Esophagus muscularis mucosa (tissue), 4 donors: Measurements from ENCODE around the gene C16orf96. TPM values are rescaled to one million over a fixed set of nuclear protein-coding genes. Genes with fewer than 3 reads are reported as not detected.

Source experiments
- DNase-seq: peaks from one replicate; pipeline ENCODE4 v3.0.0-alpha.2; 2017; ENCODE audit errors: extremely low spot score
- H3K27ac ChIP-seq, 4 donors: fragments of 200-600 bp; sonication (generic); replicated peaks in 1 of 4; 1 replicate in 3 of 4; 2 replicates in 1 of 4; pipeline ENCODE4 v1.5.1; 2016 to 2019; ENCODE audit warnings: mild to moderate bottlenecking in 1 of 4
- H3K27me3 ChIP-seq, 4 donors: fragments of 200-600 bp; sonication (generic); one replicate each; pipeline versions ENCODE4 v1.5.1 to v1.6.0; 2016 to 2019
- H3K36me3 ChIP-seq, 4 donors: fragments of 200-600 bp; sonication (generic); one replicate each; pipeline ENCODE4 v1.5.1; 2016 to 2019
- H3K4me1 ChIP-seq, 4 donors: fragments of 200-600 bp; sonication (generic); one replicate each; pipeline ENCODE4 v1.5.1; 2016 to 2019
- H3K4me3 ChIP-seq, 4 donors: fragments of 200-600 bp; sonication (generic); 1 replicate in 2 of 4; 2 replicates in 2 of 4; pipeline ENCODE4 v1.5.1; 2016 to 2019; ENCODE audit warnings: mild to moderate bottlenecking in 4 of 4, moderate library complexity in 1 of 4
- H3K9me3 ChIP-seq, 4 donors: fragments of 200-600 bp; sonication (generic); 1 replicate in 3 of 4; 2 replicates in 1 of 4; pipeline ENCODE4 v1.5.1; 2016 to 2019
- EP300 ChIP-seq: sonication (generic); formaldehyde crosslinking; IDR thresholded peaks from one replicate; pipeline ENCODE4 v1.6.1; 2017; ENCODE audit warnings: antibody characterized with exemption
- POLR2A ChIP-seq: fragments of 450-650 bp; IDR thresholded peaks from one replicate; pipeline ENCODE4 v1.6.1; 2017; ENCODE audit warnings: antibody characterized with exemption, moderate library complexity, mild to moderate bottlenecking, low read depth
- POLR2AphosphoS5 ChIP-seq, 2 donors: sonication (generic); formaldehyde crosslinking; IDR thresholded peaks; one replicate each; pipeline ENCODE4 v1.6.1; 2017; ENCODE audit warnings: antibody characterized with exemption in 2 of 2
- WGBS: methylation state at CpG from one replicate; pipeline ENCODE4 v1.1.5; 2018; 5-methylcytosine and 5-hydroxymethylcytosine counted together
- intact Hi-C: fragments of 100-400 bp; cut with DNase I; formaldehyde crosslinking; loops from one replicate; pipeline ENCODE4 v1.15.1; 2023
- total RNA-seq, 4 donors: library from RNA; depleted of rRNA; stranded (reverse); fragments of >200 nt; gene quantifications; one replicate each; pipeline versions ENCODE4 v1.1.0 to v1.2.1, GENCODE V29; 2016
- TF ChIP-seq, protein P1 (sequence below), 3 experiments: fragments of 200-600 bp in 2 of 3; fragments of 450-650 bp in 1 of 3; sonication (generic) in 2 of 3; IDR thresholded peaks; one replicate each; pipeline ENCODE4 v1.5.1; 2017 to 2019; ENCODE audit warnings: antibody characterized with exemption in 3 of 3, mild to moderate bottlenecking in 2 of 3, moderate library complexity in 1 of 3

C16orf96 gene
- total RNA-seq, 4 donors from 2014 or later: not detected

DNA sequence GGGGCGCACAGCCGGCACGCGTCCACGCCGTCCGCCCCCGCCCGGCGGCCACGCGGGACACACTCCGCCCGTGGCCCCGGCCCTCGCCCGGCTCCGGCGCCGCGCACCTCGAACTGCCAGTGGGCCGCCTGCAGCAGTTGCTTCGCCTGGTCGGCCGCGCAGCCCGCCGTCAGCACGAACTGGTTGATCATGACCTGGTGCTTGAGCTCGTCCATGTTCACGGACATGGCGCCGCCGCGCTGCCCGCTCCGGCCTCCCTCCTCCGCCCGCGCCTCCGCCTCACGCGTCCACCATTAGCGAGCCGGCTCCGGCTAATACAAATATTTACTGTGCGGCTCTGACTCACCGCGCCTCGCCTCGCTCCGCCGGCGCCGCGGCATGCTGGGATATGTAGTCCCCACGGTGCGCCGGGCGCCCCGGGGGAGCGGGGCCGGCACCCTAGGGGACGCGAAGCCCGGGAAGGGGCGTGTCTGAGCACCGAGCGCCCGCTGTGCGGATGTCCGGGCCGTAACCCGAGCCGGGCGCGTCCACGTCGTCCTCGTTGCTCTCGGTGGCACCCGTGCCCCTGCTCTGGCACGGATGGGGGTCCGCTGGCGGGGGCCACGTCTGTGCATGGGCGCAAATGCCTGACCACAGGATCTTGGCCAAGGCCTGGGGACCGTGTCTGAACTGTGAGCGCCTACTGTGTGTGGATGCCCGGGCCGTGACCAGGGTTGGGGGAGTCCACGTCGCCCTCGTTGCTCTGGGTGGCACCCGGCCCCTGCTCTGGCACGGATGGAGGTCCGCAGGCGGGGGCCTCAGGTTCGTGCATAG is 58.6 kb downstream of the C16orf96 start, which contains the start of gene UBALD1:
Gene UBALD1 (minus strand): TSS at position 318 of the 813 bp plus-strand sequence. CDS start 91 bp downstream, at position 227.
- peaks cover 0 to 7% (median 2%) of the 10 kb centered on the region in 4 donors for H3K36me3 ChIP-seq
- 0% methylated on average over 24 of the region's 100 CpGs for WGBS
- H3K4me1 ChIP-seq: peaks cover 56 to 84% (median 79%) of the 10 kb centered on the region in 4 donors
- peak; percentile 93 for TF ChIP-seq POLR2A
- no peak for TF ChIP-seq EP300
- TF ChIP-seq POLR2AphosphoS5 (IDR thresholded peaks at IDR 0.05): peak; percentile 99 to 100
- TF ChIP-seq, protein P1, sequence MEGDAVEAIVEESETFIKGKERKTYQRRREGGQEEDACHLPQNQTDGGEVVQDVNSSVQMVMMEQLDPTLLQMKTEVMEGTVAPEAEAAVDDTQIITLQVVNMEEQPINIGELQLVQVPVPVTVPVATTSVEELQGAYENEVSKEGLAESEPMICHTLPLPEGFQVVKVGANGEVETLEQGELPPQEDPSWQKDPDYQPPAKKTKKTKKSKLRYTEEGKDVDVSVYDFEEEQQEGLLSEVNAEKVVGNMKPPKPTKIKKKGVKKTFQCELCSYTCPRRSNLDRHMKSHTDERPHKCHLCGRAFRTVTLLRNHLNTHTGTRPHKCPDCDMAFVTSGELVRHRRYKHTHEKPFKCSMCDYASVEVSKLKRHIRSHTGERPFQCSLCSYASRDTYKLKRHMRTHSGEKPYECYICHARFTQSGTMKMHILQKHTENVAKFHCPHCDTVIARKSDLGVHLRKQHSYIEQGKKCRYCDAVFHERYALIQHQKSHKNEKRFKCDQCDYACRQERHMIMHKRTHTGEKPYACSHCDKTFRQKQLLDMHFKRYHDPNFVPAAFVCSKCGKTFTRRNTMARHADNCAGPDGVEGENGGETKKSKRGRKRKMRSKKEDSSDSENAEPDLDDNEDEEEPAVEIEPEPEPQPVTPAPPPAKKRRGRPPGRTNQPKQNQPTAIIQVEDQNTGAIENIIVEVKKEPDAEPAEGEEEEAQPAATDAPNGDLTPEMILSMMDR (IDR thresholded peaks at IDR 0.05): no peak
- peak; percentile 95 for DNase-seq
- H3K27ac ChIP-seq: peak within 1 kb of the TSS; percentile 94 to 99 (median 98)
- no peaks in the 10 kb centered on the region for H3K9me3 ChIP-seq
- intact Hi-C loops: loop anchor here (5.0 kb wide), 1 partner anchor 68 kb away; no protein-coding TSS in a partner anchor
- H3K4me3 ChIP-seq: peak within 1 kb of the TSS; percentile 89 to 99 (median 97)
- no peaks in the 10 kb centered on the region for H3K27me3 ChIP-seq

DNA sequence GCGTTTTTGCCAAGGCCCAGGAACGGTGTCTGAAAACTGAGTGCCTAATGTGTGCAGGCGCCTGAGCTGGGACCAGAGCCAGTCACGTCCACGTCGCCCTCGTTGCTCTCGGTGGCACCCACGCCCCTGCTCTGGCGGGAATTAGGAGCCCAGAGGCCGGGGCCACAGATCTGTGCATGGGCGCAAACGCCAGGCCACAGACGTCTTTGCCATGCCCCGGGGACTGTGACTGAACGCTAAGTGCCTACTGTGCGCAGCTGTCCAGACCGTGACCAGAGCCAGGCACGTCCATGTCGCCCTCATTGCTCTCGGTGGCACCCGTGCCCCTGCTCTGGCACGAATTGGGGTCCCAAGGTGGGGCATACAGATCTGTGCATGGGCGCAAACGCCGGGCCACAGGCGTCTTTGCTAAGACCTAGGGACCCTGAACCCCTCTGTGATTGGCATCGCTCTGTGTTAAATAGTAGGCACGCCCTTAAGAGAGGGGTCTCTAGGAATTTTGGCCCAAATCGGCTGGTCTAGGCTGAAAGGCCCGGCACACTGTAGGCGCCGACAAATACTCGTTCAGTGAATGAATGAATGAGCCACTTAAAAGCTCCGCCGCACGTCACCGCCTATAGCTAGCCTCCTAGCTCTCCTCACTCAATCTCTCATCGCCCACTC is 59.4 kb downstream of the C16orf96 start:
- Histone ChIP-seq H3K9me3 (no peaks in the 10 kb centered on the region), H3K4me1 (peaks cover 56 to 77% (median 72%) of the 10 kb centered on the region in 4 donors), H3K27me3 (no peaks in the 10 kb centered on the region), H3K36me3 (no peaks in the 10 kb centered on the region), H3K27ac (peak overlapping the region; percentile 94 to 99 (median 98)), H3K4me3 (peak overlapping the region; percentile 89 to 99 (median 97))
- TF ChIP-seq POLR2A (no peak), POLR2AphosphoS5 (IDR thresholded peaks at IDR 0.05) (no peak), EP300 (no peak)
- TF ChIP-seq, protein P1 (IDR thresholded peaks at IDR 0.05): no peak
- intact Hi-C loops: no loop called here
- DNase-seq: no peak
- 73% methylated on average over 17 of the region's 39 CpGs for WGBS

DNA sequence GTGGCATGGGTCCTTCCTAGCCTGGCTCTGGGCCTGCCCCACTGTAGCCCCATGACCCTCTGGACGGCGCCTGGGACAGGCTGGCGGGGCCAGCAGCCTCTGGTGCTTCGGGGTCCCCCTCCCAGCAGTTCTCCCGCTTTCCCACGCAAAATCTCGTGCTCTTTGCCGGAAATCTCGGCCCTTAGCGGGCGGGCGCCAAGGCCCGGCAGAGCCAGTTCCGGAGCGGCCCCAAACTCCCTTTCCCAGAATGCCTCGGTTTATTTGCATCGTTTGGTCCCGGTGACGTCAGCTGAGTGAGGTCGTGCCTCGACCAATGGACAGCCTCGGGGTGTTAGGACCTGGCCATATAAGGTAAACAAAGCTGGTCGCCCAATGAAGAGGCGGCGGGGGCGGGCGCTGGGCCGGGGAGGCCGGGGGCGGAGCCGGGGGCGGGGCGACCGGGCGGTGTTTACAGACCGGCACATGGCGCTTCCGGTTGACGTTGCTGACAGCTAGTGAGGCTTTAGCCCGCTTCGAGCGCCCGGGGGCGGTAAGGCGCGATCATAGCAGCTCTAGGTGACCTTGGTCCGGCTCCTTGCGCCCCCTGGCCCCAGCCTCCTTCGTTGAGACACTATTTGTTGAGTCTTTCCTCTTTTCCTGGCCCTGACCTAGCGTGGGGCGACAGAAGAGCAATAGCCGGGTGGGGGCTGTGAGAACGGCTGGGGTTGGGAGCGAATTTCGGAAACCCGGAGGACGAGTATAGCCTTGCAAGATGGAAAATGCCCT is 60.1 kb downstream of the C16orf96 start:
- H3K9me3 ChIP-seq: no peaks in the 10 kb centered on the region
- 1% methylated on average over 37 of the region's 57 CpGs for WGBS
- H3K4me3 ChIP-seq: peak overlapping the region; percentile 62 to 99 (median 92)
- intact Hi-C loops: no loop called here
- DNase-seq: peak; percentile 100
- peak overlapping the region; percentile 96 to 99 (median 98) for H3K27ac ChIP-seq
- no peaks in the 10 kb centered on the region for H3K27me3 ChIP-seq
- TF ChIP-seq, protein P1 (IDR thresholded peaks at IDR 0.05): peak; percentile 21 to 36 (median 31)
- TF ChIP-seq POLR2AphosphoS5 (IDR thresholded peaks at IDR 0.05) (peak; percentile 93 to 96), EP300 (peak; percentile 76), POLR2A (peak; percentile 68)
- H3K36me3 ChIP-seq: no peaks in the 10 kb centered on the region
- H3K4me1 ChIP-seq: peaks cover 51 to 70% (median 65%) of the 10 kb centered on the region in 4 donors

DNA sequence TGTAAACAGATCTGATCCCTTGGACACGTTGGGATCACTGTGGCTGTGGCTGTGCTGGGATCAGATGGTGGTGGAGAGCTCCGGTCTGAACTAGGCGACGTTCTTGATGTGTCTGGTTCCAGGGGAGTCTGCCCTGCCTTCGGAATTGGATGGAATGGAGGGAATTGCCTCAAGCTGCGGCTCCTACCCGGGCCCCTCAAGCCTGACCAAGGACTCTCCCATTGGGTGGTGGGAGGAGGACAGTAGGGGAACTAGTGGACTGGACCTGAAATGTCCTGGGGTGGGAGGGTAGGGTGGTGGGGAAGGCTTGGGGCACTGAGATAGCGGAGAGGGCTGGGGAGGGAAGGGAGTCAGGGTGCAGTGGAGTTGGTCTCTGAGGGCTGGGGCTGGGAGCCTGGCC is 61.7 kb downstream of the C16orf96 start:
- Histone ChIP-seq H3K4me3 (no peak overlapping the region), H3K9me3 (no peaks in the 10 kb centered on the region), H3K27ac (peak overlapping the region; percentile 96 to 99 (median 98)), H3K27me3 (no peaks in the 10 kb centered on the region), H3K4me1 (peaks cover 34 to 53% (median 48%) of the 10 kb centered on the region in 4 donors), H3K36me3 (no peaks in the 10 kb centered on the region)
- no peak for TF ChIP-seq POLR2A
- intact Hi-C loops: no loop called here
- no peak for DNase-seq
- 88% methylated on average over 8 of the region's 8 CpGs for WGBS
